ENCODE measurements around the gene NBPF20.
"Not testable (repeated sequence)": the region's sequence is repeated elsewhere in the genome, so short reads cannot be mapped to it uniquely, and the experiment has no call there.

Gene NBPF20

GRCh38 chr1:145429329-145429728 lies 3.9 kb upstream of the NBPF20 start:
- DNase-seq = not testable (repeated sequence)

DNA sequence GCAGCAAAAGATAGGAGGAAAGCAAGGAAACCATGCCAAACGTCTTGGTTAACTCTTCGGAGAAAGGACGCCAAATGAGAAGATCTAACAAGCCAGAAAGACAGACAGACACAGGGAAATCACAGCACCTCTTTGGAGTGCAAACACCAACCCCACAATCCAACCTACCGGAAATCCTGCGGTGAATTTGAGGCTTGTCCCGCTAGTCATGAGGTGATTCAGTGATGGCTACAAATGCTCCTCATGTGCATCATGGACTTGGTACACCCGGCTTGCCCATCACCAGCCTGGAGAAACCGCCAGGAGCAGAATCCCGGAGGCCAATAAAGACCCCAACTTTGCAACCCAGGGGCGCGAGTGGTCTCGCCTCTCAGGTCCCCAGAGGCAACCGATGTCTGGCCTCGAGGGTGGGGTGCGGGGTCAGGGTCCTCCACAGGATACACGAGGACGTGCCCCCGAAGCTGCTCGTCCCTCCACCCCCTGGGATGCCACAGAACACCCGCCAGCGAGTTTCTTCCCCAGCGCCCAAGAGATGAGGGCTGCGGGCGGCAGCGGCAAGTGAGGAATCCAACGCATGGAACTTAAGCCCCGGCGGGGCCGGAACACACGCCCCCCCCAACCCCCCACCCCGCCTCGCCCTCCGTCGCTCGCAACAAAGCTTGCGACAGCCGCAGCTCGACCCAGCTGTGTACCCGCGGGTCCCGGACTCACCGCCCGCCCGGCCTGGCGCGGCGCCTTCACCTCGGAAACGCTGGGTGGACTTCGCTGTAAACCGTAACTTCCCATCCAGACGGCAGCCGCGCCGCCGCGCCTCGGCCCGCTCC lies 579 bp downstream of the NBPF20 start:
- not testable (repeated sequence) for DNase-seq

DNA sequence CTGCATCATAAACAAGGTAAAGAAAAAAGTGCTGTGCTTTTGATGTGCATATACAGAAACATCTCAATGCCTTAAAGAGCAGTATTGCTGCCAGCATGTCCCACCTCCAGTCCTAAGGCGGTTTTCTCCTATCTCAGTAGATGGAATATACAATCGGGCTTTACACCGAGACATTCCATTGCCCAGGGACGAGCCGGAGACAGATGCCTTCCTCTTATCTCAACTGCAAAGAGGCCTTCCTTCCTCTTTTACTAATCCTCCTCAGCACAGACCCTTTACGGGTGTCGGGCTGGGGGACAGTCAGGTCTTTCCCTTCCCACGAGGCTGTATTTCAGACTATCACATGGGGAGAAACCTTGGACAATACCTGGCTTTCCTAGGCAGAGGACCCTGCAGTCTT lies 10.3 kb downstream of the NBPF20 start:
- not testable (repeated sequence) for DNase-seq

DNA sequence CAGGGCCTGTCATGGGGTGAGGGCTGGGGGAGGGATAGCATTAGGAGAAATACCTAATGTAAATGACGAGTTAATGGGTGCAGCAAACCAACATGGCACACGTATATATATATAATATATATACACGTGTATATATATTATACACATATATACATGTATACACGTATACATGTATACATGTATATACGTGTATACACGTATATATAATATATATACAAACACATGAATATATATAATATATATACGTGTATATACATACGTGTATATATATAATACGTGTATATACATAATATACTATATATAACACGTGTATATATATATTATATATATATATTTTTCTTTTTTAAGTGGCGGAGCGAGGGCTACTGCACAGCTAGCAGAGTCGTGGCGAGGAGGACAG lies 18.1 kb downstream of the NBPF20 start:
- not testable (repeated sequence) for DNase-seq

GRCh38 chr1:145404949-145405348 lies 20.5 kb downstream of the NBPF20 start:
- DNase-seq = not testable (repeated sequence)

DNA sequence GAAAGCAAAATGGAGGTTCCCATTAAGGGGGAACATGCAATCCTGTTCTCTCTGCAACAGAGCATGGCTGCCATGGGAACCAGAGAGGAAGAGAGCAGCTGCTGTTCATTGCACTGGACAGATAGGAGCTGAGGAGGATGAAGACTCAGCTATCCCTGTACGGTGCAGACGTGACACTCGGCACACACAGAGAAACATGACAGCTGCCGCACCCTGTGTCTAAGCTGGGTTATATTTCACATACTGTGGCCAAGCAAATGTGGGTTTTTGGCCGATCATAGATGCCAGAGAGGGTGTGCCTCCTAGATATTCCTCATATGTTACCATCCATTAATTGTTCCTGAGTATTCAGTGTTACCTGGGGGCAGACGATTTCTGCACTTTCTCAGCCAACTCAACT lies 24.7 kb downstream of the NBPF20 start:
- not testable (repeated sequence) for DNase-seq
